Stimulated activated naive CD8-positive, alpha-beta T cell treated with anti-CD3 and anti-CD28 coated beads, Interleukin-15, Interleukin-2, amounts not matched to agents 100 ng/mL and 50 ng/mL, for 24 hours (primary cell): ENCODE results near the gene NCEH1.
"Not testable (repeated sequence)": the region's sequence is repeated elsewhere in the genome, so short reads cannot be mapped to it uniquely, and the experiment has no call there.

Experiments
- H3K27ac Mint-ChIP-seq: one replicate; pipeline ENCODE4 v1.8.0; 2021; ENCODE audit warnings: mild to moderate bottlenecking, mixed read lengths
- H3K27me3 Mint-ChIP-seq: one replicate; pipeline ENCODE4 v1.8.0; 2021; ENCODE audit warnings: mixed read lengths
- H3K36me3 Mint-ChIP-seq: one replicate; pipeline ENCODE4 v1.8.0; 2021; ENCODE audit warnings: low read depth, mixed read lengths
- H3K4me1 Mint-ChIP-seq: one replicate; pipeline ENCODE4 v1.8.0; 2021; ENCODE audit warnings: low read depth, mixed read lengths
- H3K4me3 Mint-ChIP-seq: one replicate; pipeline ENCODE4 v1.8.0; 2021; ENCODE audit warnings: mild to moderate bottlenecking, mixed read lengths
- H3K9me3 Mint-ChIP-seq: one replicate; pipeline ENCODE4 v1.8.0; 2021; ENCODE audit warnings: mixed read lengths

The NCEH1 gene

GRCh38 chr3:172675441-172676193 is 35.2 kb downstream of the NCEH1 start:
- Mint-ChIP-seq H3K4me3 (no peak overlapping the region), H3K9me3 (no peaks in the 10 kb centered on the region), H3K4me1 (peaks cover 3% of the 10 kb centered on the region), H3K27ac (no peak overlapping the region), H3K27me3 (no peaks in the 10 kb centered on the region), H3K36me3 (no peaks in the 10 kb centered on the region)

DNA sequence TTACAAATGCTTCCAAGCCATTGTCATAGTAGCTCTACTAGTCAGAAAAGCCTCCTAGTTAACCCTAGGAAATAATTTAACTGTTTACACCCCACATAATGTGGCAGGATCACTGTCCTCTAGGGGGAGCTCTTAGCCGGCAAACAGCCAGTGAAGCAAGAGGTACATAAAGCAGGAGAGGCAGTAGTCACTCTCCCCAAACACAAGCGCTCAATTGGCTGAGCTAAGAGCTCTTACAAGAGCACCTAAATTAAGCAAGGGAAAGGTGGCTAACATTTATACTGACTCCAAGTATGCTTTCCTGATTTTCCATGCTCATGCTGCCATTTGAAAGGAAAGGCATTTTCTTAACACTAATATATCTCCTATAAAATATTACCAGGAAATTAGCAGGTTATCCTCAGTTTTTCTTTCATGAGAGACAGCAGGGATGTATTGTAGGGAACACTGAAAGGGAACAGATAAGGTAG is 37.6 kb downstream of the NCEH1 start:
- Mint-ChIP-seq H3K4me3 (no peak overlapping the region), H3K4me1 (peaks cover 3% of the 10 kb centered on the region), H3K9me3 (no peaks in the 10 kb centered on the region), H3K36me3 (no peaks in the 10 kb centered on the region), H3K27ac (no peak overlapping the region), H3K27me3 (no peaks in the 10 kb centered on the region)

DNA sequence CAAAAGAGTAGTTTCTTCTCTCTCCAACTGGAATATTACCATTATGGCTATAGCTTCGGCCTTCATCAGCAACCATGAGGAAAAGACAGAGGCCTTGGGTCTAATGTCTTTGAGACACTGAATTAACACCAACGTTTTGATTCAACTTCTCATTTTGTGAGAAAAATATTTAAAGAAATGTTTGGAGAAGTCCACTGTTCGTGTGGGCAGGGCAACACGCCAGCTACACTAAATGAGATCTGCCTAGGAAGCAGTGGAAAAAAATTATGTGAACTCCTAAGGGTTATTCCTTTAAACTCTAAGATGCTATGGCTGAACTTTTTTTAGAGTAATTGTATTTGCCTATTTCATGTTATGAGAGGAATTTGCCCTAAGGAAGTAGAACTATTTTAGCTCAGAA is 41.8 kb downstream of the NCEH1 start:
- Mint-ChIP-seq H3K27ac (no peak overlapping the region), H3K4me1 (peaks cover 11% of the 10 kb centered on the region), H3K4me3 (no peak overlapping the region), H3K36me3 (no peaks in the 10 kb centered on the region), H3K9me3 (no peaks in the 10 kb centered on the region), H3K27me3 (no peaks in the 10 kb centered on the region)

DNA sequence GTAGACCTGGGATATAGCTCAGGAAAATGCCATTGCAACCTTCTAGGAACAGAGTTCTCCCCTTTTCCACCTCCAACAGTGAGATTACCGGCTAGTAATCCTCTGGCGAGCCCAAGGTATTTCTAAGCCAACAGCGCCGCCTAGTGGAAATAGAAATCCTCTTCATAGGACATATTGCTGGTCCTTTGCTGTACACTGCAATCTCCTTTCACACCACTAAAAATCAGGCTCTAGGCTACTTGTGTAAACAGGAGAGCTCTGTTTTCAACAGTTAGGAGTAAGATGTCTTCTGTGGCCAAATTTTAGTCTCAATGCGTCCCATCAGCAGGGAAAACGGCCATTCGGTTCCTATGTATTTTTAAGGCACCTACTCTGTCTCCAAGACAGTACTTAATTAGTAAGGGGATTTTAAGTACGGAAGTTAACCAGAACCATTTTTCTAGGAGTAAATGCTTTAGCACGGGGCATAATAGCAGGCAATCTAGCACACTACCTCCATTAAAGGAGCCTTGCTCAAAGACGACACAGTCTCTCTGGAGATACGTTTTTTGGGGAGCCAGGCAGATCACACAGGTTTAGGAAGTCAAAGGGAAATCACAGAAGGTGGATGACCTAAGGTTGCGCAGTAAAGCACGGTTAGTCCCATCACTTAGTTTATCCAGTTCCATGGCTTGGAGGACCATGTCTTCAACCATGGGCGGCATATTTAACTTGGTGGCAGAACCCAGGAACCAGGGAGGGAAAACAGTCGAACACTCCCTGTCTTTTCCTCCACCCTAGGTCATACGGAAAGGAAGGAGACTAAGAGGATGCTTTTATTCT is 43.8 kb downstream of the NCEH1 start:
- Mint-ChIP-seq H3K9me3 (no peaks in the 10 kb centered on the region), H3K36me3 (no peaks in the 10 kb centered on the region), H3K4me3 (no peak overlapping the region), H3K27me3 (no peaks in the 10 kb centered on the region), H3K4me1 (peaks cover 11% of the 10 kb centered on the region), H3K27ac (no peak overlapping the region)

DNA sequence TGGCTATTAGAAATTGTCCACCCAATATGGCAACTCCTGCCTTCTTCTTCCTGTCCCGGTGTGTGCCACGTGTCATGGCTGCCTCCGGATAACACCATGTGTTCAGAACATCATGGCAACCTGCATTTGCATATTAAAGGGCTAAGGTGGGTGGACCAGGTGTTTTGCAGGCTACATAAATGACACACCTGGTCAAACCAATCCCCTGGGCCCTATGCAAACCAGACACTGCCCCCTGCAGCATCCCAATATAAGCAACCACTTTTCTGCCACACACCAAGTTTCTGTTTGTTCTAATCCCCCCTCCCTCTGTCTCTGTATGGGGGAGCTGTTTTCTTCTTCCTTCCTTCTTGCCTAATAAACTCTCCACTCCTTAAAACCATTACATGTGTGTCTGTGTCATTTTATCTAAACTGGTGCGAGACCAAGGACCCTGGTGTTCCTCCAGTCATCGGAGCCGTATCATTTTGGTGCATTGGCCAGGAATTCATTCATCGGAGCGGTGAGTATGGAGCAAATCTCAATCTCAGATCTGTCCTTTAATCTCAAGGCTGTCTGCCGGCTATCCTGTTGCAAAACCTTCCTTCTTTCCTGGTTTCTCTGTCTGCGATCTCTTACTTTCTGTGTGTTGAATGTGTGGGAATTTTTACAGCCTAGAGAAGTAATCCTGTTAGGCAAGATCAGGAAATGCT is 44.5 kb downstream of the NCEH1 start:
- Mint-ChIP-seq H3K36me3 (no peaks in the 10 kb centered on the region), H3K27ac (no peak overlapping the region), H3K27me3 (no peaks in the 10 kb centered on the region), H3K4me1 (peaks cover 11% of the 10 kb centered on the region), H3K9me3 (no peaks in the 10 kb centered on the region), H3K4me3 (no peak overlapping the region)

DNA sequence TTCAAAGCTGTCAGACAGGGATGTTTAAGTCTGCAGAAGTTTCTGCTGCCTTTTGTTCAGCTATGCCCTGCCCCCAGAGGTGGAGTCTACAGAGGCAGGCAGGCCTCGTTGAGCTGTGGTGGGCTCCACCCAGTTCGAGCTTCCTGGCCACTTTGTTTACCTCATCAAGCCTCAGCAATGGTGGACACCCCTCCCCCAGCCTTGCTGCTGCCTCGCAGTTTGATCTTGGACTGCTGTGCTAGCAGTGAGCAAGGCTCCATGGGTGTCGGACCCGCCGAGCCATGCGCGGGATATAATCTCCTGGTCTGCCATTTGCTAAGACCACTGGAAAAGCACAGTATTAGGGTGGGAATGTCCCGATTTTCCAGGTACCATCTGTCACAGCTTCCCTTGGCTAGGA is 45.4 kb downstream of the NCEH1 start:
- peaks cover 15% of the 10 kb centered on the region for H3K4me1 Mint-ChIP-seq
- not testable (repeated sequence) for H3K27me3 Mint-ChIP-seq, H3K27ac Mint-ChIP-seq, H3K9me3 Mint-ChIP-seq, H3K4me3 Mint-ChIP-seq, H3K36me3 Mint-ChIP-seq

GRCh38 chr3:172660421-172660820 is 50.4 kb downstream of the NCEH1 start:
- H3K4me3 Mint-ChIP-seq, H3K4me1 Mint-ChIP-seq, H3K9me3 Mint-ChIP-seq, H3K27ac Mint-ChIP-seq, H3K36me3 Mint-ChIP-seq, H3K27me3 Mint-ChIP-seq: not testable (repeated sequence)

DNA sequence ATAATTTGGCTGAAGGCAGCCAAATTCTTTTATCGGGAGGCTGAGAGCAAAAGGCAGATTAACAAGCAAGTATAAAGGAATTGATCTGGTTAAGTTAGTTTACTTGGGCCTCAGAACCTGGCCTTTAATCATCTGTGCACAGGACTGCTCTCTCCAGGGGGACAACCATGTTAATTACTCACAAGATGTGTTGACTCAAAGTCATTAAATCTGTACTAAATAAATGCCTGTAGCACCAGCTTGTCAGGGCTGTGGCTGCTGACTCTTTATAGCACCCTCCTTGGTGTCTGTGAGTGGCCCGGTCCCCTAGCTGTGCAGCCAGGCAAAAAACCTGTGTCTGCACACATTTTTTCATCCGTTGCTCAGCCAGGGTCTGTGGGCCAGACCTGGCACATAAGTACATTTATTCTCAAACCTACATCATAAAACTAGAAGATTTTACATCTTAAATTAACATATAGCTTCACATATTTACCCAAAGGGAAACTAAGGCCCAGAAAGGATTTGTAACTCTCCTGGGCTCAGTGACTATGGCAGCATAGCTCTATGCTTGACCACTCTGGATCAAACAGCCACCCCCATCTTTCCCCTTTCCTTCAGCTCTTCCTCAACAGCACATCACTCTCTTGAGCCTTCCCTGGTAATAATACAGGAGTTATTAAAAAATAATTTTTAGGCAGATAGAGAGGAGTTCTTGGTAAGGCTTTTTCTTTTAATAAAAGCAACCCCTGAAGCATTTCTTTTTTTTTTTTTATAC is 51.4 kb downstream of the NCEH1 start:
- H3K27me3 Mint-ChIP-seq: no peaks in the 10 kb centered on the region
- no peaks in the 10 kb centered on the region for H3K36me3 Mint-ChIP-seq
- no peaks in the 10 kb centered on the region for H3K9me3 Mint-ChIP-seq
- H3K4me3 Mint-ChIP-seq: no peak overlapping the region
- H3K27ac Mint-ChIP-seq: no peak overlapping the region
- peaks cover 7% of the 10 kb centered on the region for H3K4me1 Mint-ChIP-seq

GRCh38 chr3:172658344-172659245 is 52.3 kb downstream of the NCEH1 start:
- Mint-ChIP-seq H3K4me1 (peaks cover 7% of the 10 kb centered on the region), H3K27ac (no peak overlapping the region), H3K36me3 (no peaks in the 10 kb centered on the region), H3K4me3 (no peak overlapping the region), H3K27me3 (no peaks in the 10 kb centered on the region), H3K9me3 (no peaks in the 10 kb centered on the region)

- H3K36me3 Mint-ChIP-seq: no peaks in the 10 kb centered on the region
- H3K4me1 Mint-ChIP-seq: peaks cover 7% of the 10 kb centered on the region
- no peak overlapping the region for H3K27ac Mint-ChIP-seq
- H3K27me3 Mint-ChIP-seq: no peaks in the 10 kb centered on the region
- H3K9me3 Mint-ChIP-seq: no peaks in the 10 kb centered on the region
- no peak overlapping the region for H3K4me3 Mint-ChIP-seq
Measured at GRCh38 chr3:172656602-172657001, 54.3 kb downstream of the NCEH1 start.

DNA sequence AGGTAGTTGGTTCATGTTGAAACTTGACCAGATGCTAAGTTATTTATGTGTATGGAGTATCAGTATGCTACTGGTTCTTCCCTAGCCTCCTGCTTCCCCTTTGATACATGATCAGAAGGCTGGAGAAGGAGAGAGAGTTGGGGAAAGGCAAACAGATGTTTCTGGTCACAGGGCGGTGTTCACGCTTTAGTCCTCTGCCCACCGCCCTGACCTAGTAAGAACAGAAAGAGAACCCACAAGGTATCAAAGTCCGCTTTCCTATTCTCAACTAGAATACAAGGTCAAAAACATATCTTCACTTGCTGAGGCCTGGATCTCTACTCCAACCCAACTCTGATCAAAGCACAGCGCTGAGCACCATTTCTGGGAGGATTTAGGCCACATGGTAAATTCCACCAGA is 55.5 kb downstream of the NCEH1 start:
- H3K27ac Mint-ChIP-seq: no peak overlapping the region
- H3K36me3 Mint-ChIP-seq: no peaks in the 10 kb centered on the region
- peaks cover under 1% of the 10 kb centered on the region for H3K4me1 Mint-ChIP-seq
- no peaks in the 10 kb centered on the region for H3K9me3 Mint-ChIP-seq
- H3K27me3 Mint-ChIP-seq: no peaks in the 10 kb centered on the region
- no peak overlapping the region for H3K4me3 Mint-ChIP-seq

DNA sequence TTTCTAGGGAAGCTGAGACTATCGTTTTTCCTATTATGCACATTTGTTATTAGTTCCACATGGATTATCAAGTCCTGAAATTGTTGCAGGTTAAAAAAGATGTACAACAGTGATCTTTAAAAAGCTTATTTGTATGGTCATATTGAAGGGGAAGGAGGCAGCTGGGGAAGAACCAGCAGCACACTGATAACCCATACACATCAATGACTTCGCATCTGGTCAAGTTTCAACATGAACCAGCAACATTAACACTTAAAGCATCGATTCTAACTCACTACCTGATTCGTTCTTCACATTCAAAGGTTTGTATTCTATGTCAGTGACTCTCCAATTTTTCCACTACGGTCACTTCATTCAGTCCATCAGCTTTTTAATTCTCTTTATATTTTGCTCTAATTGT is 56.4 kb downstream of the NCEH1 start:
- no peaks in the 10 kb centered on the region for H3K4me1 Mint-ChIP-seq
- no peak overlapping the region for H3K4me3 Mint-ChIP-seq
- H3K27ac Mint-ChIP-seq: no peak overlapping the region
- H3K9me3 Mint-ChIP-seq: no peaks in the 10 kb centered on the region
- no peaks in the 10 kb centered on the region for H3K27me3 Mint-ChIP-seq
- no peaks in the 10 kb centered on the region for H3K36me3 Mint-ChIP-seq

DNA sequence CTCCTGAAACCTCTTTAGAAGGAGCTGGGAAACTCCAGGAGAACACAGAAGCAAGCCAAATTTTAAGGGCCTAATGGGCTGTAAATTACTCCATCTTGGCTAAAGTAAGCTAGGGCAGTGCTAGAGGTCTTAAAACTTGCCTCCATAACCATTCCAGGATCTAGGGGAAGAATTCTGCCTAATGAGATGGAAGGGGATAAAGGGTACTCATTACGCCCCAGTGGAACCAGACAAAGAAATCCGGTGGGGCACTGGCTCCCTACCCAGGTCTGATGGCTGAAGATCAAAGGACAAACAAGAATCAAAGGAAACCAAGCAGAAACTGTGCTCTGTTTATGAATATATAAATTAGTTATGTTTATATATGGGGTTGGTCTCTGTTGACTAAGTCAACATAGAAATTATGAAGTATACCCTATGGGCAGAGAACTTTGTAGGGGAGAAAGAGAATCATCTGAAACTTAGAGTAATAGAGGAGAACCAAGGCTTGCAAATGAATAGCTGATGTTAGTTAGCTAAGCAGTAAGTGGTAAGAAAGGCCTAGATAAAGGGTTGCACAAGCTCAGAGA is 57.8 kb downstream of the NCEH1 start:
- Mint-ChIP-seq H3K4me1 (no peaks in the 10 kb centered on the region), H3K36me3 (no peaks in the 10 kb centered on the region), H3K27ac (no peak overlapping the region), H3K9me3 (no peaks in the 10 kb centered on the region), H3K4me3 (no peak overlapping the region), H3K27me3 (no peaks in the 10 kb centered on the region)
